ENCODE data around the gene SLC35B2. TPM values are rescaled to one million over a fixed set of nuclear protein-coding genes. Genes with fewer than 3 reads are reported as not detected.
A peak's percentile ranks its signal among the peaks of the same experiment; 100 is the strongest.

Gene SLC35B2
- total RNA-seq, 3 donors from 2014 or later: 32.8 to 50.5 (median 38.1) TPM

DNA sequence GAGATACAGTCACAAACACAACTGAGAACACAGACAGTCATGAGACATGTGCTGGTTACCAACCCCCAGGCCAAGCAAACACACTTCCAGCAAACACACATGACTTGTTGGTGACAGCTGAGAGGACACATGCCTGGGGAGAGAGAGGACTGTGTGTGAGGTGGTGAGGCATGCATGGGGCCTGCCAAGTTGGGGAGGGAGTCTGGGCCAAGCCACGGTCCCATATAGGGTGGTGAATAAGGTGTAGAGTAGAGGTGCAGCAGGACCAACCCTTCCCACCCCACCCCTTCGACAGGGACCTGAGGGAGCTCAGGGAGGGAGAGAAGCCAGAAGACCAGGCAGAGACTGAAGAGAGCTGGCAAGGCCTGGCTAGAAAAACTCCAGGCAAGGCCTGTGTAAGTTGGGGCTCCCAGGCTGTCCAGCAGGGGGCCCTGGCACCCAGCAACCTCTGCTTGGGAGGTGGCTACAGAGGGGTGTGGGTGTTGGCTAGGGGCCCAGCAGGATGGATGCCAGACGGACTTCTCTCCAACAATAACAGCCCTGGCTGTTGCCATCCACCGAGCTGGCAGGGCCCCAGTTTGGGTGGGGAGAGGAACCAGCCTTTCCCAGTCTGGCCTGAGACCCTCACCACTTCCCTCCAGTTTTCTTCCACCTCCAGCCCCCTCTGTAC, 35.9 kb downstream of the SLC35B2 start:
- Histone ChIP-seq H3K4me3 (peak overlapping the region; percentile 18 to 81 (median 68)), H3K27me3 (no peaks in the 10 kb centered on the region), H3K36me3 (no peaks in the 10 kb centered on the region), H3K27ac (peak overlapping the region; percentile 98 to 99), H3K4me1 (peaks cover 13 to 35% of the 10 kb centered on the region in 2 donors), H3K9me3 (no peaks in the 10 kb centered on the region)
- peak; percentile 97 to 99 for DNase-seq (ENCODE audit: low spot score in 2 of 2)
- TF ChIP-seq CTCF (IDR thresholded peaks at IDR 0.05) (peak; percentile 89 to 94 (median 91)), POLR2AphosphoS5 (IDR thresholded peaks at IDR 0.05) (peak; percentile 92 to 95 (median 93)), POLR2A (IDR thresholded peaks at IDR 0.05) (peak; percentile 6)
- intact Hi-C loops (cut with DNase I; ENCODE audit: low total_unique reads): no loop called here

GRCh38 chr6:44220913-44221290, 36.4 kb downstream of the SLC35B2 start:
- TF ChIP-seq CTCF (IDR thresholded peaks at IDR 0.05): no peak
- TF ChIP-seq POLR2A (IDR thresholded peaks at IDR 0.05): no peak
- no peak for TF ChIP-seq POLR2AphosphoS5 (IDR thresholded peaks at IDR 0.05)
- Histone ChIP-seq H3K27me3 (no peaks in the 10 kb centered on the region), H3K36me3 (no peaks in the 10 kb centered on the region), H3K27ac (peak overlapping the region; percentile 98 to 99), H3K9me3 (no peaks in the 10 kb centered on the region), H3K4me3 (no peak overlapping the region), H3K4me1 (peaks cover 13 to 30% of the 10 kb centered on the region in 2 donors)
- intact Hi-C loops (cut with DNase I; ENCODE audit: low total_unique reads): no loop called here
- DNase-seq (ENCODE audit: low spot score in 2 of 2): no peak

GRCh38 chr6:44219815-44220784, 37.2 kb downstream of the SLC35B2 start:
- Histone ChIP-seq H3K27ac (peak overlapping the region; percentile 98 to 99), H3K36me3 (no peaks in the 10 kb centered on the region), H3K4me3 (peak overlapping the region; percentile 55 to 70 (median 56)), H3K9me3 (no peaks in the 10 kb centered on the region), H3K4me1 (peaks cover 13 to 29% of the 10 kb centered on the region in 2 donors), H3K27me3 (no peaks in the 10 kb centered on the region)
- intact Hi-C loops (cut with DNase I; ENCODE audit: low total_unique reads): no loop called here
- TF ChIP-seq CTCF (IDR thresholded peaks at IDR 0.05) (no peak), POLR2AphosphoS5 (IDR thresholded peaks at IDR 0.05) (no peak)
- no peak for DNase-seq (ENCODE audit: low spot score in 2 of 2)

DNA sequence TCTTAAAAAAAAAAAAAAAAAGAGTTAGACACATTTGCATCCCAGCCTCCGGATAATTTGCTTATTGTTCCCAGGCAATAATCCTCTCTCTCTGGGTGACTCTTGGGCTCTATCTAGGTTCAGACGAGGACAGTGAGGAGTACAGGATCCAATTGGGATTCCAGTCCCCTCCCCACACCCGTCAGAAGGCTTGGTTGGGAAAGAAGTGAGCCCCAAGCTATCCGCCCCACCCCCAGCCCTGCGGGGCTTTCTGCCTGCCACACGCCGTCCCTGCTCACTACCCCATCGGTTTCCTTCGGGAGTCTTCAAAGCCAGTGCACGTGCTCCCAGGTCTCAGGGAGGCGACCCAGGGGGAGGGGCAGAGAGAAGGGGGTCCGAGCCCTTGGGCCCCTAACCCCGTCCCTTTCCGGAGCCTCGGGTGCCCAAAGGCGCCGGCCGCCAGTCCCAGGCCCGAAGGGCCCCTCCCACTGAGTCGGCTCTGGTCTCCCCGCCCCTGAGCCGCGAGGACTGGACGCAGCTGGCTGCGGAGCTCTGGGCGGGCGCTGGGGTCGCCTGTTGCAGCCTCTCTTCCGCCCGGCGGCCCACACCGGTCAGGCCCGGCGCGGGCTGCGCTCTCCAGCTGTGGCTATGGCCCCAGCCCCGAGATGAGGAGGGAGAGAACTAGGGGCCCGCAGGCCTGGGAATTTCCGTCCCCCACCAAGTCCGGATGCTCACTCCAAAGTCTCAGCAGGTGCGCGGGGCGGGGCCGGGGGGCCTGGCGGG, 38.1 kb downstream of the SLC35B2 start:
- Histone ChIP-seq H3K4me3 (peak overlapping the region; percentile 55 to 70 (median 56)), H3K4me1 (peaks cover 13 to 22% of the 10 kb centered on the region in 2 donors), H3K9me3 (no peaks in the 10 kb centered on the region), H3K27ac (peak overlapping the region; percentile 98 to 99), H3K27me3 (no peaks in the 10 kb centered on the region), H3K36me3 (no peaks in the 10 kb centered on the region)
- DNase-seq (ENCODE audit: low spot score in 2 of 2): peak; percentile 75 to 78
- TF ChIP-seq CTCF (IDR thresholded peaks at IDR 0.05) (no peak), POLR2A (IDR thresholded peaks at IDR 0.05) (peak; percentile 73), POLR2AphosphoS5 (IDR thresholded peaks at IDR 0.05) (peak; percentile 23 to 75 (median 57))
- intact Hi-C loops (cut with DNase I; ENCODE audit: low total_unique reads): no loop called here

Data from breast epithelium (tissue), 4 donors.